ENCODE measurements around the gene SCAMP4. TPM values are rescaled to one million over a fixed set of nuclear protein-coding genes. Genes with fewer than 3 reads are reported as not detected.

Gene SCAMP4
- total RNA-seq, 1 donor from 2014 or later, result 71.2 TPM

DNA sequence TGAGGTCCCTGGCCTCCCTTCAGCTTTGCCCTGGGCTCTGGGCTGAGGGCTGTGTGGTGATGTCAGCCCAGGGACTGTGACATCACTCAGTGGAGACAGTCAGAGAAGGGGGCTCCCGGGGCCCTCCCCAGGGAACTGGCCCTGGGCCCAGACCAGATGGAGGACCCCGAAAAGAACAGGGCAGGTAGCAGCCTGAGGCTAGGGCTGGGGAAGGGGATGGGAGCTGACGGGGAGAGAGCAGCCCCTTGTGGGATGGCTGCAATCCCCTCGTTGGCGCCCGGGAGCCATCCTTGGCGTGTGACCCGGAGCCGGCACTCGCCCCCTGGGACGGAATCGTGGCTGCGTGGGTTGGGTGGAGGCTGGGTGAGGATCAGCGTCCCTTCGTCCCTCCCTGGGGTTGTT is 49.3 kb downstream of the SCAMP4 start:
- DNase-seq (ENCODE audit: low read depth, low spot score), result no peak
- no peaks in the 10 kb centered on the region for H3K9me3 Mint-ChIP-seq
- H3K27ac Mint-ChIP-seq (ENCODE audit: unreplicated experiment), result no peak overlapping the region
- TF ChIP-seq, protein P1, sequence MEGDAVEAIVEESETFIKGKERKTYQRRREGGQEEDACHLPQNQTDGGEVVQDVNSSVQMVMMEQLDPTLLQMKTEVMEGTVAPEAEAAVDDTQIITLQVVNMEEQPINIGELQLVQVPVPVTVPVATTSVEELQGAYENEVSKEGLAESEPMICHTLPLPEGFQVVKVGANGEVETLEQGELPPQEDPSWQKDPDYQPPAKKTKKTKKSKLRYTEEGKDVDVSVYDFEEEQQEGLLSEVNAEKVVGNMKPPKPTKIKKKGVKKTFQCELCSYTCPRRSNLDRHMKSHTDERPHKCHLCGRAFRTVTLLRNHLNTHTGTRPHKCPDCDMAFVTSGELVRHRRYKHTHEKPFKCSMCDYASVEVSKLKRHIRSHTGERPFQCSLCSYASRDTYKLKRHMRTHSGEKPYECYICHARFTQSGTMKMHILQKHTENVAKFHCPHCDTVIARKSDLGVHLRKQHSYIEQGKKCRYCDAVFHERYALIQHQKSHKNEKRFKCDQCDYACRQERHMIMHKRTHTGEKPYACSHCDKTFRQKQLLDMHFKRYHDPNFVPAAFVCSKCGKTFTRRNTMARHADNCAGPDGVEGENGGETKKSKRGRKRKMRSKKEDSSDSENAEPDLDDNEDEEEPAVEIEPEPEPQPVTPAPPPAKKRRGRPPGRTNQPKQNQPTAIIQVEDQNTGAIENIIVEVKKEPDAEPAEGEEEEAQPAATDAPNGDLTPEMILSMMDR (conservative IDR thresholded peaks at IDR 0.05), result no peak
- no peaks in the 10 kb centered on the region for H3K27me3 Mint-ChIP-seq (ENCODE audit: low read depth)
- no peaks in the 10 kb centered on the region for H3K36me3 Mint-ChIP-seq (ENCODE audit: low read depth)
- no peak overlapping the region for H3K4me3 Mint-ChIP-seq
- no peaks in the 10 kb centered on the region for H3K4me1 Mint-ChIP-seq

DNA sequence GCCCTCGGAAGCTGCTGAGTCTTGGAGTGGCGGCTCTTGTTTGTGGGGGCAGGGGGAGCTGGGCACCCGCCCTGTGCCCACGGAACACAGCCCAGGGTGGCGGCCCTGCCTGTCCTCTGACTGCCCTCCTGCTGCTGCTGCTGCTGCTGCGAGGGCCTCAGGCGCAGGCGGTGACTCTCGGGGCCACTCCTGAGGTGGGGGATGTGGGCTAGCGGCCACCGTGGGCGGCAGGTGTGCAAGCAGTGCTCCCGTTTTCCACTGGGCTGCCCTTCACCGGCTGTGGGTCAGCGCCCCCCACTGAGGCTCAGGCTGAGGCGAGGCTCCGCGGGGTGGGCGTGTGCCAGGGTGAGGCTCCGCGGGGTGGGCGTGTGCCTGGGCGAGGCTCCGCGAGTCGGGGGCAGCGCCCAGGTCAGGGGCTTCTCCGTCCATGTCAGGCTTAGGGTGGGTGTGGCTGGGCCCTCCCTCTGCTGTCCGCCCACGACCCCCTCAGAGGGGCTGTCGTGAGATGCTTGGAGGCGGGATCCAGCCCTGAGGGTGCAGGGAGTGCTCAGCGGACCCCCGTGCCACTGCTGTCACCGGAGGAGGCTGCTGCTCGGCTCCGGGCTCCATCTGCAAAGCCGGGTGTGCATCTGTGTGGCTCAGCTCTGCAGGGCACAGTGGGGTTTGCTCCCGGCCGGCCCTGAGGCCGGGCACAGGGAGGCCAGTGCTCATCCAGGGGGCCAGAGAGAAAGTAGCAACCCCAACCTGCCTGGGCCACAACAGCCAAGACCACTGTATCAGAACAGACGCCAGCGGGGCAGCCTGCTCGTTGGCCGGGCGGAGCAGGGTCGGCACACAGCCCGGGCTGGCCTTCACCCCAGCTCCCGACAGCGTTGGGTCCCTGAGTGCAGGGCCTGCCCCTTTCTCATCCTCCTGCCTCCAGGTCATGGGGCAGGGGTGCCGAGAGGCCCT is 50.2 kb downstream of the SCAMP4 start:
- H3K27ac Mint-ChIP-seq (ENCODE audit: unreplicated experiment), result no peak overlapping the region
- no peak overlapping the region for H3K4me3 Mint-ChIP-seq
- H3K4me1 Mint-ChIP-seq, result no peaks in the 10 kb centered on the region
- no peak for DNase-seq (ENCODE audit: low read depth, low spot score)
- TF ChIP-seq, protein P1 (conservative IDR thresholded peaks at IDR 0.05), result no peak
- H3K27me3 Mint-ChIP-seq (ENCODE audit: low read depth), result no peaks in the 10 kb centered on the region
- H3K36me3 Mint-ChIP-seq (ENCODE audit: low read depth), result no peaks in the 10 kb centered on the region
- no peaks in the 10 kb centered on the region for H3K9me3 Mint-ChIP-seq

DNA sequence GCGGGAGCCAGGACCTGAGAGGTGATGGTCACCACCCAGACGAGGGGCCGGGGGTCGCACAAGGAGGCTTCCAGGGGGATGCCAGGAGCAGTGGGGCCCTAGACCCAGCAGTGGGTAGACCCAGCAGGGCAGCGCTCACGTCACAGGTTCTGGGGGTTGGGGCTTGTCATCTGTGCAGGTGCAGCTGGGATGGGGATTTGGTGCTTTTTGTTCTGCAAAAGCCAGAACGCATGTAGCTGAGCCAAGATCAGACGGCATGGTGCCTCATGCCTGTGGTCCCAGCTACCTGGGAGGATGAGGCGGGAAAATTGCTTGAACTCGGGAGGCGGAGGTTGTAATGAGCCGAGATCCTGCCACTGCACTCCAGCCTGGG is 50.9 kb downstream of the SCAMP4 start:
- Mint-ChIP-seq H3K36me3 (ENCODE audit: low read depth) (no peaks in the 10 kb centered on the region), H3K4me1 (no peaks in the 10 kb centered on the region), H3K27me3 (ENCODE audit: low read depth) (no peaks in the 10 kb centered on the region), H3K27ac (ENCODE audit: unreplicated experiment) (peak overlapping the region; percentile 57), H3K9me3 (no peaks in the 10 kb centered on the region), H3K4me3 (no peak overlapping the region)
- no peak for DNase-seq (ENCODE audit: low read depth, low spot score)
- TF ChIP-seq, protein P1 (conservative IDR thresholded peaks at IDR 0.05), result no peak

DNA sequence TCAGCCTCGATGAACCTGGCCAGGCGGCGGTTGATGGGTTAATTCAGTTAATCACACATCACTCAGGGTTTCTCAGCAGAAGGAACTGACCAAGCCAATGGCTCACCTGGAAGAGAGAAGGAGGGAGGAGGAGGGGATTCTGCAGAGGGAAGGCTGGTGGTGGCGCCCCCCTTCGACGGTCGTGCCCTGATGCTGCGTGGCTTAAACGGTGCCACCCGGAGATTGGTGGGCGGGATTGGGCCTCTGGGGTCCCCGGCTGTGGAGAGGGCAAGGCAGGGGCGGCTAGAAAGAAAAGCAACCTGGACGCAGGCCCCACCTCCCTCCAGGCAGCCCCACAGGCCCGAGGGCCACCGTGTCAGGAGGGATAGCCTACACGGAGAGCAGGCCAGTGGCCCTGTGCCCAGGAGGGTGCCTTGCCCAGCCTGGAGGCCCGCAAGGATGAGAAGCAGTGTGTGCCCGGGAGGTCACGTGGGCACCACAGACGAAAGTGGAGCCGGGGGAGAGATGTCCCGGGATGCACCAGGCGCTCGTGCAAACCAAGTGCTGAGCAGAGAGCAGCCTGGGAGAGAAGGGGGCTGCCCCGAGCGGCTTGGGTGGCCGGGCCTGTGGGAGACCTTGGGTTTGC is 51.8 kb downstream of the SCAMP4 start:
- Mint-ChIP-seq H3K27ac (ENCODE audit: unreplicated experiment) (peak overlapping the region; percentile 57), H3K9me3 (no peaks in the 10 kb centered on the region), H3K4me1 (no peaks in the 10 kb centered on the region), H3K4me3 (no peak overlapping the region), H3K27me3 (ENCODE audit: low read depth) (no peaks in the 10 kb centered on the region), H3K36me3 (ENCODE audit: low read depth) (no peaks in the 10 kb centered on the region)
- no peak for DNase-seq (ENCODE audit: low read depth, low spot score)
- TF ChIP-seq, protein P1 (conservative IDR thresholded peaks at IDR 0.05), result no peak

DNA sequence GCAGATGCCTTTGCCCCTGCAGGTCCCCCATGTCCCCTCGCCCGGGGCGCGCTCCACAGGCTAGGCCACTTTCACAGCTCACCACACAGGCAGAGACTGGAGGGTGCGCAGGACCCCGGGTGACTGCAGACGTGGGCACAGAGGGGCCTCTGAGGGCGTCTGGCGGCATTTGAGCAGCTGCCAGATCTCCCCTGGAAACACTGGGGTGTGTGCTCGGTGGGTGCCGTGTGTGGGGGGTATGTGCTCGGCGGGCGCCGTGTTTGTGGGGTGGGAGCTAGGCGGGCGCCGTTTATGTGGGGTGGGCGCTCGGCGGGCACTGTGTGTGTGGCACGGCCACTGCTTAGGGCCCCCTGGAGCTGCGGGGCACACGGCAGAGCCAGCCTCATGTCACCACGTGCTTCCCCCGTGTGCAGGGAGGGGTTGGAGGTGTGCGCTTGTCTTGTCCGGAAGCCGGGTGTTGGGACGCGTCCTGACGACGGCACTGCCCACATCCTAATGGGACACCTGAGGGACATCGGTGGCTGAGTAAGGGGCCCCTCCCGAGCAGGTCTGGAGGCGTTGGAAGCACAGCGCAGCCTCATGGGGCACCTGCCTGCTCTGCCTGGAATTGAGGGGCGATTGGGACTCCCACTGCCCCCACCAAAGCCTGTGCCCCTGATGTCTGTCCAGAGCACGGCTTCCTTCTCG is 52.5 kb downstream of the SCAMP4 start:
- no peaks in the 10 kb centered on the region for H3K9me3 Mint-ChIP-seq
- H3K27me3 Mint-ChIP-seq (ENCODE audit: low read depth), result no peaks in the 10 kb centered on the region

More for the DNA sequence above, 52.5 kb downstream of the SCAMP4 start:
- Mint-ChIP-seq H3K4me1 (no peaks in the 10 kb centered on the region), H3K36me3 (ENCODE audit: low read depth) (no peaks in the 10 kb centered on the region), H3K27ac (ENCODE audit: unreplicated experiment) (no peak overlapping the region), H3K4me3 (no peak overlapping the region)
- TF ChIP-seq, protein P1 (conservative IDR thresholded peaks at IDR 0.05), result no peak
- DNase-seq (ENCODE audit: low read depth, low spot score), result no peak

All from neural crest cell (in vitro differentiated cells).